WTC11 (cell line): ENCODE results near the gene BCORL1. TPM values are rescaled to one million over a fixed set of nuclear protein-coding genes. Genes with fewer than 3 reads are reported as not detected.

Source experiments
- ATAC-seq: fragments of 200-7000 bp; cut with Tn5 transposase; 2 replicates; pipeline ENCODE4 v1.10.0; 2021; ENCODE audit warnings: mild to moderate bottlenecking, moderate library complexity
- CTCF ChIA-PET: fragments of 300-600 bp; sonication (Branson Sonifier 250); formaldehyde crosslinking; loops from one replicate; lab custom pipeline; 2021; ENCODE audit warnings: antibody characterized with exemption; lab: Charles Lee
- POLR2A ChIA-PET: fragments of 350-600 bp; sonication (Branson Sonifier 250); formaldehyde crosslinking; loops from one replicate; lab custom pipeline; 2021; ENCODE audit warnings: antibody characterized with exemption; lab: Charles Lee
- DNase-seq: peaks from one replicate; pipeline ENCODE4 v3.0.0; 2021; ENCODE audit warnings: low spot score
- H3K27ac Mint-ChIP-seq: 2 replicates; pipeline ENCODE4 v1.8.0; 2021; ENCODE audit warnings: mixed read lengths
- H3K27me3 Mint-ChIP-seq: 2 replicates; pipeline ENCODE4 v1.8.0; 2021; ENCODE audit warnings: low read depth, mild to moderate bottlenecking, moderate library complexity, mixed read lengths
- H3K36me3 Mint-ChIP-seq: 2 replicates; pipeline ENCODE4 v1.8.0; 2021; ENCODE audit warnings: mixed read lengths
- H3K4me1 Mint-ChIP-seq: 2 replicates; pipeline ENCODE4 v1.8.0; 2022; ENCODE audit warnings: mixed read lengths
- H3K4me3 Mint-ChIP-seq: 2 replicates; pipeline ENCODE4 v1.8.0; 2021; ENCODE audit warnings: mild to moderate bottlenecking, moderate library complexity, mixed read lengths
- H3K9me3 Mint-ChIP-seq: 2 replicates; pipeline ENCODE4 v1.8.0; 2021; ENCODE audit warnings: mixed read lengths
- GRHL2 ChIP-seq: fragments of 250-450 bp; sonication (Bioruptor Pico); IDR thresholded peaks from 2 replicates; pipeline ENCODE4 v1.8.0; 2022; ENCODE audit warnings: mild to moderate bottlenecking, moderate library complexity; ENCODE audit not compliant: insufficient replicate concordance, severe bottlenecking
- HMGA2 ChIP-seq: fragments of 250-450 bp; sonication (Bioruptor Pico); IDR thresholded peaks from 2 replicates; pipeline ENCODE4 v1.4.0; 2021; ENCODE audit warnings: mild to moderate bottlenecking, moderate library complexity
- JAZF1 ChIP-seq: fragments of 250-450 bp; sonication (Bioruptor Pico); IDR thresholded peaks from 2 replicates; pipeline ENCODE4 v1.9.0; 2021; ENCODE audit warnings: moderate library complexity, mild to moderate bottlenecking, inconsistent platforms
- NFATC4 ChIP-seq: fragments of 250-450 bp; sonication (Bioruptor Pico); IDR thresholded peaks from 2 replicates; pipeline ENCODE4 v1.9.0; 2021; ENCODE audit warnings: mild to moderate bottlenecking
- NR1H2 ChIP-seq: sonication (generic); formaldehyde crosslinking; IDR thresholded peaks from 2 replicates; pipeline ENCODE4 v1.9.0; 2021; ENCODE audit warnings: mild to moderate bottlenecking, moderate library complexity, missing genetic modification reagents
- PRRX2 ChIP-seq: fragments of 250-450 bp; sonication (Bioruptor Pico); IDR thresholded peaks from 2 replicates; pipeline ENCODE4 v1.8.0; 2021; ENCODE audit warnings: mild to moderate bottlenecking
- ZNF396 ChIP-seq: fragments of 250-450 bp; sonication (Bioruptor Pico); IDR thresholded peaks from 2 replicates; pipeline ENCODE4 v1.8.0; 2021; ENCODE audit warnings: mild to moderate bottlenecking, moderate library complexity, borderline replicate concordance
- ZNF416 ChIP-seq: fragments of 250-450 bp; sonication (Bioruptor Pico); IDR thresholded peaks from 2 replicates; pipeline ENCODE4 v1.9.0; 2021; ENCODE audit warnings: mild to moderate bottlenecking, inconsistent platforms
- total RNA-seq: library from RNA; stranded (reverse); gene quantifications from 3 replicates; pipeline ENCODE4 v1.2.3, GENCODE V29; 2021
- TF ChIP-seq, protein P1 (sequence below): sonication (generic); formaldehyde crosslinking; IDR thresholded peaks from 2 replicates; pipeline ENCODE4 v1.8.1; 2023; ENCODE audit warnings: mild to moderate bottlenecking, moderate library complexity, missing genetic modification reagents
- TF ChIP-seq, protein P2 (sequence below): sonication (generic); formaldehyde crosslinking; IDR thresholded peaks from 2 replicates; pipeline ENCODE4 v1.8.1; 2023; ENCODE audit warnings: mild to moderate bottlenecking, missing genetic modification reagents, borderline replicate concordance
- TF ChIP-seq, protein P3 (sequence below): sonication (generic); formaldehyde crosslinking; IDR thresholded peaks from 2 replicates; pipeline ENCODE4 v1.8.1; 2022; ENCODE audit warnings: mild to moderate bottlenecking, moderate library complexity, missing genetic modification reagents
- TF ChIP-seq, protein P4 (sequence below): fragments of 250-450 bp; sonication (Bioruptor Pico); conservative IDR thresholded peaks from 2 replicates; pipeline ENCODE4 v1.9.0; 2021; ENCODE audit warnings: mild to moderate bottlenecking
- TF ChIP-seq, protein P5 (sequence below): sonication (generic); formaldehyde crosslinking; IDR thresholded peaks from 2 replicates; pipeline ENCODE4 v1.8.1; 2022; ENCODE audit warnings: mild to moderate bottlenecking, missing genetic modification reagents, moderate library complexity, borderline replicate concordance
- TF ChIP-seq, protein P6 (sequence below): sonication (generic); formaldehyde crosslinking; conservative IDR thresholded peaks from 2 replicates; pipeline ENCODE4 v1.8.1; 2022; ENCODE audit warnings: mild to moderate bottlenecking, missing genetic modification reagents
- TF ChIP-seq, protein P7 (sequence below): sonication (generic); formaldehyde crosslinking; IDR thresholded peaks from 2 replicates; pipeline ENCODE4 v1.8.0; 2022; ENCODE audit warnings: mild to moderate bottlenecking, missing genetic modification reagents

BCORL1 gene
- total RNA-seq, 1 experiment from 2014 or later, result 12.0 TPM

DNA sequence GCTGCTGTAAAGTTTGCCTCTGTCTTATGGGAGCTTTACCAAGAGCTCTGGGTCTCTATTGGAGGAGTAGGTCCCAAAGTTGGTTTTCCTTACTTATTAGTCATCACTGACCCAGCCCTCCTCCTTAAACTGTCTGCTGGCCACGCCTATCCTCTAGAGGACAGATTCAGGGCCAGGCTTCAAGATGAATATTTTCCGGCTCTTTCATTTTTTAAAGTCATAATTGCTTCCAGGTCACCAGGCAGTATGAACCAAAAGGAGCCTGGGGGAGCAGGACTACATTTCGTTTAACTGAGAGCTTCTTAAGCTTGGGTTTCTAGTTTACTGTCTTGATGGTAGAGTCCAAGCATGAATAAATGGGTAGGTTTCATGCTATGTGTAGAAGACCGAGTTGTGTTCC, 13.7 kb downstream of the BCORL1 start:
- TF ChIP-seq, protein P1, sequence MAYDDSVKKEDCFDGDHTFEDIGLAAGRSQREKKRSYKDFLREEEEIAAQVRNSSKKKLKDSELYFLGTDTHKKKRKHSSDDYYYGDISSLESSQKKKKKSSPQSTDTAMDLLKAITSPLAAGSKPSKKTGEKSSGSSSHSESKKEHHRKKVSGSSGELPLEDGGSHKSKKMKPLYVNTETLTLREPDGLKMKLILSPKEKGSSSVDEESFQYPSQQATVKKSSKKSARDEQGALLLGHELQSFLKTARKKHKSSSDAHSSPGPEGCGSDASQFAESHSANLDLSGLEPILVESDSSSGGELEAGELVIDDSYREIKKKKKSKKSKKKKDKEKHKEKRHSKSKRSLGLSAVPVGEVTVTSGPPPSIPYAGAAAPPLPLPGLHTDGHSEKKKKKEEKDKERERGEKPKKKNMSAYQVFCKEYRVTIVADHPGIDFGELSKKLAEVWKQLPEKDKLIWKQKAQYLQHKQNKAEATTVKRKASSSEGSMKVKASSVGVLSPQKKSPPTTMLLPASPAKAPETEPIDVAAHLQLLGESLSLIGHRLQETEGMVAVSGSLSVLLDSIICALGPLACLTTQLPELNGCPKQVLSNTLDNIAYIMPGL (CRISPR knock-in tag), result no peak
- TF ChIP-seq, protein P2, sequence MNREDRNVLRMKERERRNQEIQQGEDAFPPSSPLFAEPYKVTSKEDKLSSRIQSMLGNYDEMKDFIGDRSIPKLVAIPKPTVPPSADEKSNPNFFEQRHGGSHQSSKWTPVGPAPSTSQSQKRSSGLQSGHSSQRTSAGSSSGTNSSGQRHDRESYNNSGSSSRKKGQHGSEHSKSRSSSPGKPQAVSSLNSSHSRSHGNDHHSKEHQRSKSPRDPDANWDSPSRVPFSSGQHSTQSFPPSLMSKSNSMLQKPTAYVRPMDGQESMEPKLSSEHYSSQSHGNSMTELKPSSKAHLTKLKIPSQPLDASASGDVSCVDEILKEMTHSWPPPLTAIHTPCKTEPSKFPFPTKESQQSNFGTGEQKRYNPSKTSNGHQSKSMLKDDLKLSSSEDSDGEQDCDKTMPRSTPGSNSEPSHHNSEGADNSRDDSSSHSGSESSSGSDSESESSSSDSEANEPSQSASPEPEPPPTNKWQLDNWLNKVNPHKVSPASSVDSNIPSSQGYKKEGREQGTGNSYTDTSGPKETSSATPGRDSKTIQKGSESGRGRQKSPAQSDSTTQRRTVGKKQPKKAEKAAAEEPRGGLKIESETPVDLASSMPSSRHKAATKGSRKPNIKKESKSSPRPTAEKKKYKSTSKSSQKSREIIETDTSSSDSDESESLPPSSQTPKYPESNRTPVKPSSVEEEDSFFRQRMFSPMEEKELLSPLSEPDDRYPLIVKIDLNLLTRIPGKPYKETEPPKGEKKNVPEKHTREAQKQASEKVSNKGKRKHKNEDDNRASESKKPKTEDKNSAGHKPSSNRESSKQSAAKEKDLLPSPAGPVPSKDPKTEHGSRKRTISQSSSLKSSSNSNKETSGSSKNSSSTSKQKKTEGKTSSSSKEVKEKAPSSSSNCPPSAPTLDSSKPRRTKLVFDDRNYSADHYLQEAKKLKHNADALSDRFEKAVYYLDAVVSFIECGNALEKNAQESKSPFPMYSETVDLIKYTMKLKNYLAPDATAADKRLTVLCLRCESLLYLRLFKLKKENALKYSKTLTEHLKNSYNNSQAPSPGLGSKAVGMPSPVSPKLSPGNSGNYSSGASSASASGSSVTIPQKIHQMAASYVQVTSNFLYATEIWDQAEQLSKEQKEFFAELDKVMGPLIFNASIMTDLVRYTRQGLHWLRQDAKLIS, result no peak
- TF ChIP-seq, protein P3, sequence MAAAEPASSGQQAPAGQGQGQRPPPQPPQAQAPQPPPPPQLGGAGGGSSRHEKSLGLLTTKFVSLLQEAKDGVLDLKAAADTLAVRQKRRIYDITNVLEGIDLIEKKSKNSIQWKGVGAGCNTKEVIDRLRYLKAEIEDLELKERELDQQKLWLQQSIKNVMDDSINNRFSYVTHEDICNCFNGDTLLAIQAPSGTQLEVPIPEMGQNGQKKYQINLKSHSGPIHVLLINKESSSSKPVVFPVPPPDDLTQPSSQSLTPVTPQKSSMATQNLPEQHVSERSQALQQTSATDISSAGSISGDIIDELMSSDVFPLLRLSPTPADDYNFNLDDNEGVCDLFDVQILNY (CRISPR knock-in tag), result no peak
- TF ChIP-seq JAZF1 (no peak), NR1H2 (no peak), NFATC4 (no peak), PRRX2 (CRISPR knock-in tag) (no peak), GRHL2 (no peak), ZNF416 (no peak), ZNF396 (CRISPR knock-in tag) (no peak), HMGA2 (no peak)
- TF ChIP-seq, protein P4, sequence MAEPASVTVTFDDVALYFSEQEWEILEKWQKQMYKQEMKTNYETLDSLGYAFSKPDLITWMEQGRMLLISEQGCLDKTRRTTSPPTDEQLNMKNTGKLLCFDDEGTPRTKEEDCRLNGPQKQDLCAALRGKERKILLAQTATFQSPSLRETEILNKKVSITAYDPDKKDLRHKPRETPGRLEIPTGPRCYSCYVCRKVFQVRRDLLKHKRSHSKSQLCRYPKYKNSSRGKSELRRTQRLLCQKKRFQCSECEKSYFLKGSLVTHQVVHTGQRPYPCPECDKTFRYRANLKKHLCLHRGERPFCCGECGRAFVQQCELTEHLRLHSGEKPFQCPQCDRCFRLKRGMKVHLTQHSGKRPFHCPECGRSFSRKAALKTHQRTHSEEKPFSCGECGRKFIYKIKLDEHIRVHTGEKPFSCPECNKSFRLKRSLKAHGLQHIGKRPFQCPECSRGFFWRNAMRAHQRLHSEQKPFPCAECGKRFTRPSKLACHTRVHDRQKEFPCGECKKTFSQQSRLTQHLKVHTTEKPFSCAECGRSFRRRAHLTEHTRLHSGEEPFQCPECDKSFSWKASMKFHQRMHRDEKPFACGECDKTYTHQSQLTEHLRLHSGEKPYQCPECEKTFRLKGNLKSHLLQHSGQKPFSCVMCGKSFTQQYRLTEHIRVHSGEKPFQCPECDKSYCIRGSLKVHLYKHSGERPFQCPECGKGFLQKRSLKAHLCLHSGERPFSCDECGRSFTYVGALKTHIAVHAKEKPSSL (CRISPR knock-in tag), result no peak
- TF ChIP-seq, protein P5, sequence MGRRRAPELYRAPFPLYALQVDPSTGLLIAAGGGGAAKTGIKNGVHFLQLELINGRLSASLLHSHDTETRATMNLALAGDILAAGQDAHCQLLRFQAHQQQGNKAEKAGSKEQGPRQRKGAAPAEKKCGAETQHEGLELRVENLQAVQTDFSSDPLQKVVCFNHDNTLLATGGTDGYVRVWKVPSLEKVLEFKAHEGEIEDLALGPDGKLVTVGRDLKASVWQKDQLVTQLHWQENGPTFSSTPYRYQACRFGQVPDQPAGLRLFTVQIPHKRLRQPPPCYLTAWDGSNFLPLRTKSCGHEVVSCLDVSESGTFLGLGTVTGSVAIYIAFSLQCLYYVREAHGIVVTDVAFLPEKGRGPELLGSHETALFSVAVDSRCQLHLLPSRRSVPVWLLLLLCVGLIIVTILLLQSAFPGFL, result no peak
- TF ChIP-seq, protein P6, sequence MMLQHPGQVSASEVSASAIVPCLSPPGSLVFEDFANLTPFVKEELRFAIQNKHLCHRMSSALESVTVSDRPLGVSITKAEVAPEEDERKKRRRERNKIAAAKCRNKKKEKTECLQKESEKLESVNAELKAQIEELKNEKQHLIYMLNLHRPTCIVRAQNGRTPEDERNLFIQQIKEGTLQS (CRISPR knock-in tag), result no peak
- TF ChIP-seq, protein P7, sequence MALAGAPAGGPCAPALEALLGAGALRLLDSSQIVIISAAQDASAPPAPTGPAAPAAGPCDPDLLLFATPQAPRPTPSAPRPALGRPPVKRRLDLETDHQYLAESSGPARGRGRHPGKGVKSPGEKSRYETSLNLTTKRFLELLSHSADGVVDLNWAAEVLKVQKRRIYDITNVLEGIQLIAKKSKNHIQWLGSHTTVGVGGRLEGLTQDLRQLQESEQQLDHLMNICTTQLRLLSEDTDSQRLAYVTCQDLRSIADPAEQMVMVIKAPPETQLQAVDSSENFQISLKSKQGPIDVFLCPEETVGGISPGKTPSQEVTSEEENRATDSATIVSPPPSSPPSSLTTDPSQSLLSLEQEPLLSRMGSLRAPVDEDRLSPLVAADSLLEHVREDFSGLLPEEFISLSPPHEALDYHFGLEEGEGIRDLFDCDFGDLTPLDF, result no peak
- no peaks in the 10 kb centered on the region for H3K9me3 Mint-ChIP-seq
- ChIA-PET CTCF (interaction anchor here (1.2 kb wide), 1 partner anchor 65 kb away, joined by 5 read pairs; no protein-coding TSS in a partner anchor), POLR2A (no interaction called here)
- peaks cover 6% of the 10 kb centered on the region; the same call in 1 of the 2 replicates for H3K4me1 Mint-ChIP-seq
- no peak for ATAC-seq
- DNase-seq, result no peak
- no peaks in the 10 kb centered on the region; the same call in 1 of the 2 replicates for H3K27me3 Mint-ChIP-seq
- H3K27ac Mint-ChIP-seq, result no peak overlapping the region
- no peak overlapping the region for H3K4me3 Mint-ChIP-seq
- no peaks in the 10 kb centered on the region for H3K36me3 Mint-ChIP-seq
